Panc1 (cell line): ENCODE data around the gene KLHL2.

Source experiments
- POLR2AphosphoS5 ChIP-seq: IDR thresholded peaks from 2 replicates; pipeline ENCODE4 v1.6.1; 2012; ENCODE audit warnings: mild to moderate bottlenecking, low read depth, low read length, moderate library complexity
- TCF7L2 ChIP-seq: IDR thresholded peaks from 2 replicates; pipeline ENCODE4 v1.6.1; 2011; ENCODE audit warnings: mild to moderate bottlenecking, low read depth, low read length, inconsistent platforms
- TF ChIP-seq, protein P1 (sequence below): fragments of 450-650 bp; IDR thresholded peaks from 2 replicates; pipeline ENCODE4 v1.5.1; 2017; ENCODE audit warnings: mild to moderate bottlenecking
- TF ChIP-seq, protein P2 (sequence below), 2 experiments: IDR thresholded peaks; 2 replicates each; pipeline ENCODE4 v1.6.1; 2011 to 2012; ENCODE audit warnings: low read depth in 2 of 2, control low read depth in 1 of 2, low read length in 1 of 2, mild to moderate bottlenecking in 1 of 2, moderate library complexity in 1 of 2; ENCODE audit not compliant: insufficient read depth in 1 of 2

GRCh38 chr4:165312506-165312905 is 105.1 kb downstream of the KLHL2 start:
- TF ChIP-seq, protein P1, sequence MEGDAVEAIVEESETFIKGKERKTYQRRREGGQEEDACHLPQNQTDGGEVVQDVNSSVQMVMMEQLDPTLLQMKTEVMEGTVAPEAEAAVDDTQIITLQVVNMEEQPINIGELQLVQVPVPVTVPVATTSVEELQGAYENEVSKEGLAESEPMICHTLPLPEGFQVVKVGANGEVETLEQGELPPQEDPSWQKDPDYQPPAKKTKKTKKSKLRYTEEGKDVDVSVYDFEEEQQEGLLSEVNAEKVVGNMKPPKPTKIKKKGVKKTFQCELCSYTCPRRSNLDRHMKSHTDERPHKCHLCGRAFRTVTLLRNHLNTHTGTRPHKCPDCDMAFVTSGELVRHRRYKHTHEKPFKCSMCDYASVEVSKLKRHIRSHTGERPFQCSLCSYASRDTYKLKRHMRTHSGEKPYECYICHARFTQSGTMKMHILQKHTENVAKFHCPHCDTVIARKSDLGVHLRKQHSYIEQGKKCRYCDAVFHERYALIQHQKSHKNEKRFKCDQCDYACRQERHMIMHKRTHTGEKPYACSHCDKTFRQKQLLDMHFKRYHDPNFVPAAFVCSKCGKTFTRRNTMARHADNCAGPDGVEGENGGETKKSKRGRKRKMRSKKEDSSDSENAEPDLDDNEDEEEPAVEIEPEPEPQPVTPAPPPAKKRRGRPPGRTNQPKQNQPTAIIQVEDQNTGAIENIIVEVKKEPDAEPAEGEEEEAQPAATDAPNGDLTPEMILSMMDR: no peak
- TF ChIP-seq TCF7L2 (no peak), POLR2AphosphoS5 (no peak)
- TF ChIP-seq, protein P2, sequence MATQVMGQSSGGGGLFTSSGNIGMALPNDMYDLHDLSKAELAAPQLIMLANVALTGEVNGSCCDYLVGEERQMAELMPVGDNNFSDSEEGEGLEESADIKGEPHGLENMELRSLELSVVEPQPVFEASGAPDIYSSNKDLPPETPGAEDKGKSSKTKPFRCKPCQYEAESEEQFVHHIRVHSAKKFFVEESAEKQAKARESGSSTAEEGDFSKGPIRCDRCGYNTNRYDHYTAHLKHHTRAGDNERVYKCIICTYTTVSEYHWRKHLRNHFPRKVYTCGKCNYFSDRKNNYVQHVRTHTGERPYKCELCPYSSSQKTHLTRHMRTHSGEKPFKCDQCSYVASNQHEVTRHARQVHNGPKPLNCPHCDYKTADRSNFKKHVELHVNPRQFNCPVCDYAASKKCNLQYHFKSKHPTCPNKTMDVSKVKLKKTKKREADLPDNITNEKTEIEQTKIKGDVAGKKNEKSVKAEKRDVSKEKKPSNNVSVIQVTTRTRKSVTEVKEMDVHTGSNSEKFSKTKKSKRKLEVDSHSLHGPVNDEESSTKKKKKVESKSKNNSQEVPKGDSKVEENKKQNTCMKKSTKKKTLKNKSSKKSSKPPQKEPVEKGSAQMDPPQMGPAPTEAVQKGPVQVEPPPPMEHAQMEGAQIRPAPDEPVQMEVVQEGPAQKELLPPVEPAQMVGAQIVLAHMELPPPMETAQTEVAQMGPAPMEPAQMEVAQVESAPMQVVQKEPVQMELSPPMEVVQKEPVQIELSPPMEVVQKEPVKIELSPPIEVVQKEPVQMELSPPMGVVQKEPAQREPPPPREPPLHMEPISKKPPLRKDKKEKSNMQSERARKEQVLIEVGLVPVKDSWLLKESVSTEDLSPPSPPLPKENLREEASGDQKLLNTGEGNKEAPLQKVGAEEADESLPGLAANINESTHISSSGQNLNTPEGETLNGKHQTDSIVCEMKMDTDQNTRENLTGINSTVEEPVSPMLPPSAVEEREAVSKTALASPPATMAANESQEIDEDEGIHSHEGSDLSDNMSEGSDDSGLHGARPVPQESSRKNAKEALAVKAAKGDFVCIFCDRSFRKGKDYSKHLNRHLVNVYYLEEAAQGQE (IDR thresholded peaks at IDR 0.05; ENCODE audit: insufficient read depth in 1 of 2, low read depth in 2 of 2, low read length in 1 of 2): no peak
